Glutamatergic neuron (in vitro differentiated cells): ENCODE results near the gene WDR48. TPM values are rescaled to one million over a fixed set of nuclear protein-coding genes. Genes with fewer than 3 reads are reported as not detected.

ENCODE experiments used
- DNase-seq: peaks from one replicate; pipeline ENCODE4 v3.0.0; 2022
- H3K27ac Mint-ChIP-seq: one replicate; pipeline ENCODE4 v1.8.0; 2020; ENCODE audit warnings: mild to moderate bottlenecking, mixed read lengths, inconsistent platforms; ENCODE audit not compliant: unreplicated experiment
- H3K27me3 Mint-ChIP-seq: one replicate; pipeline ENCODE4 v1.8.0; 2020; ENCODE audit warnings: mild to moderate bottlenecking, moderate library complexity, mixed read lengths, inconsistent platforms; ENCODE audit not compliant: unreplicated experiment
- H3K36me3 Mint-ChIP-seq: one replicate; pipeline ENCODE4 v1.8.0; 2020; ENCODE audit warnings: mild to moderate bottlenecking, mixed read lengths, inconsistent platforms; ENCODE audit not compliant: unreplicated experiment
- H3K4me1 Mint-ChIP-seq: one replicate; pipeline ENCODE4 v1.8.0; 2020; ENCODE audit warnings: mild to moderate bottlenecking, low read depth, mixed read lengths, inconsistent platforms; ENCODE audit not compliant: unreplicated experiment
- H3K4me3 Mint-ChIP-seq: one replicate; pipeline ENCODE4 v1.8.0; 2020; ENCODE audit warnings: mild to moderate bottlenecking, mixed read lengths, inconsistent platforms; ENCODE audit not compliant: unreplicated experiment
- H3K9me3 Mint-ChIP-seq: one replicate; pipeline ENCODE4 v1.8.0; 2020; ENCODE audit warnings: mild to moderate bottlenecking, moderate library complexity, mixed read lengths, inconsistent platforms; ENCODE audit not compliant: unreplicated experiment
- total RNA-seq: library from RNA; stranded (reverse); fragmentation: NEBNext Ultra II Directional; extraction: Animal tissue kit (Norgen Biotek cat#: 25700); gene quantifications from one replicate; pipeline ENCODE4 v1.2.1, GENCODE V29; 2021; ENCODE audit not compliant: unreplicated experiment
- TF ChIP-seq, protein P1 (sequence below): fragments of 200-600 bp; sonication (generic); IDR thresholded peaks from one replicate; pipeline ENCODE4 v1.5.0; 2021; ENCODE audit not compliant: partially characterized antibody, unreplicated experiment

Gene WDR48
- total RNA-seq, 1 donor from 2014 or later = 64.3 TPM

- Mint-ChIP-seq H3K36me3 (peaks cover 4% of the 10 kb centered on the region), H3K9me3 (no peaks in the 10 kb centered on the region), H3K4me1 (no peaks in the 10 kb centered on the region), H3K27me3 (peaks cover 4% of the 10 kb centered on the region), H3K4me3 (no peak overlapping the region), H3K27ac (no peak overlapping the region)
- no peak for DNase-seq
- TF ChIP-seq, protein P1, sequence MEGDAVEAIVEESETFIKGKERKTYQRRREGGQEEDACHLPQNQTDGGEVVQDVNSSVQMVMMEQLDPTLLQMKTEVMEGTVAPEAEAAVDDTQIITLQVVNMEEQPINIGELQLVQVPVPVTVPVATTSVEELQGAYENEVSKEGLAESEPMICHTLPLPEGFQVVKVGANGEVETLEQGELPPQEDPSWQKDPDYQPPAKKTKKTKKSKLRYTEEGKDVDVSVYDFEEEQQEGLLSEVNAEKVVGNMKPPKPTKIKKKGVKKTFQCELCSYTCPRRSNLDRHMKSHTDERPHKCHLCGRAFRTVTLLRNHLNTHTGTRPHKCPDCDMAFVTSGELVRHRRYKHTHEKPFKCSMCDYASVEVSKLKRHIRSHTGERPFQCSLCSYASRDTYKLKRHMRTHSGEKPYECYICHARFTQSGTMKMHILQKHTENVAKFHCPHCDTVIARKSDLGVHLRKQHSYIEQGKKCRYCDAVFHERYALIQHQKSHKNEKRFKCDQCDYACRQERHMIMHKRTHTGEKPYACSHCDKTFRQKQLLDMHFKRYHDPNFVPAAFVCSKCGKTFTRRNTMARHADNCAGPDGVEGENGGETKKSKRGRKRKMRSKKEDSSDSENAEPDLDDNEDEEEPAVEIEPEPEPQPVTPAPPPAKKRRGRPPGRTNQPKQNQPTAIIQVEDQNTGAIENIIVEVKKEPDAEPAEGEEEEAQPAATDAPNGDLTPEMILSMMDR = no peak
These were observed 64.1 kb downstream of the WDR48 start for GRCh38 chr3:39115870-39116269.

GRCh38 chr3:39118079-39118478, 66.3 kb downstream of the WDR48 start:
- no peak for DNase-seq
- TF ChIP-seq, protein P1 = no peak
- no peaks in the 10 kb centered on the region for H3K4me1 Mint-ChIP-seq
- no peaks in the 10 kb centered on the region for H3K36me3 Mint-ChIP-seq
- no peak overlapping the region for H3K27ac Mint-ChIP-seq
- H3K4me3 Mint-ChIP-seq = no peak overlapping the region
- no peaks in the 10 kb centered on the region for H3K9me3 Mint-ChIP-seq
- H3K27me3 Mint-ChIP-seq = peaks cover 4% of the 10 kb centered on the region

- no peak overlapping the region for H3K27ac Mint-ChIP-seq
- H3K4me1 Mint-ChIP-seq = no peaks in the 10 kb centered on the region
- H3K9me3 Mint-ChIP-seq = no peaks in the 10 kb centered on the region
- H3K4me3 Mint-ChIP-seq = no peak overlapping the region
- H3K36me3 Mint-ChIP-seq = no peaks in the 10 kb centered on the region
- TF ChIP-seq, protein P1 = no peak
- H3K27me3 Mint-ChIP-seq = peaks cover 4% of the 10 kb centered on the region
- DNase-seq = no peak
These were observed 67.3 kb downstream of the WDR48 start for GRCh38 chr3:39118931-39119660.

- TF ChIP-seq, protein P1 = no peak
- Mint-ChIP-seq H3K36me3 (no peaks in the 10 kb centered on the region), H3K27ac (no peak overlapping the region), H3K9me3 (no peaks in the 10 kb centered on the region), H3K4me3 (no peak overlapping the region), H3K4me1 (peaks cover 2% of the 10 kb centered on the region), H3K27me3 (no peaks in the 10 kb centered on the region)
- DNase-seq = no peak
These were observed 69.8 kb downstream of the WDR48 start for GRCh38 chr3:39121621-39122020.

DNA sequence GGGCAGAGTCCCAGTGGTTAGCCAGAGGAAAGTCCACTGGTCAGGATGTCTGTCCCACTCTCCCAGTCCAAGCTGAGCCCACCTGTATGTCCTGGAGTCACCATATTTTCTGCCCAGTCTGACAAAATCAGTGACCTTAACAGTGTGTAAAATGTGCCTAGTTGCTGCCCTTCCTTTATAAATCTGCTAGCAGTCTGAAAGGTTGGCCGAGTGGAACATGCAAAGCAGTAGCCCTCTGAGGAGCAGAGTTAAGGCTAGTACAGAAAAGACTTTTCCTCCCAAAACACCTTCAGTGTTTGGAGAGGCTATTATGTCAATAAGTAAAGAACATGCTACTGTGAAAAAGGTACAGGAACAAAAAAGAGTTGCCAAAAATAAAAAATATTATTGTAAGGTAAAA, 71.0 kb downstream of the WDR48 start:
- Mint-ChIP-seq H3K4me1 (peaks cover 7% of the 10 kb centered on the region), H3K36me3 (no peaks in the 10 kb centered on the region), H3K27me3 (no peaks in the 10 kb centered on the region), H3K27ac (no peak overlapping the region), H3K9me3 (no peaks in the 10 kb centered on the region), H3K4me3 (no peak overlapping the region)
- no peak for DNase-seq
- TF ChIP-seq, protein P1 = no peak
